Measurements from ENCODE around the gene COG3. TPM values are rescaled to one million over a fixed set of nuclear protein-coding genes. Genes with fewer than 3 reads are reported as not detected.

COG3 gene
- total RNA-seq, 1 experiment from 2014 or later = 17.6 TPM

DNA sequence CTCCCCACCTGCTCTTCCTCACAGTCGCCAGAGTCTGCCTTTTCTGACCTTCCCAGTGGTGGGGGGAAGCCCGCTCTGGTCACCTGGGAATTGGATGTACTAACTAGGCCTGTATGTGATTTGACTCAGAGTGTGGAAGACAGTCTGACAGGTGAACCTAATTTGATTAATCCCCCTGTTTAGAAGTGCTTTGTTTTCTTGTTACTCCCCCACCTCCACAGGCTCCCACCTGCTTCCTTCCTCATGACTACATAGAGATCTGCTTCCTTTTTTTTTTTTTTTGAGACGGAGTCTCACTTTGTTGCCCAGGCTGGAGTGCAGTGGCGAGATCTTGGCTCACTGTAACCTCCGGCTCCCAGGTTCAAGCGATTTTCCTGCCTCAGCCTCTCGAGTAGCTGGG is 44.0 kb downstream of the COG3 start:
- Histone ChIP-seq H2AFZ (ENCODE audit: low read depth, low read length, poor library complexity, severe bottlenecking) (no peak overlapping the region), H3K9ac (ENCODE audit: low read length) (no peak overlapping the region), H3K27ac (ENCODE audit: low read depth, low read length) (no peak overlapping the region), H3K9me2 (ENCODE audit: insufficient read depth) (no peaks in the 10 kb centered on the region), H3K27me3 (ENCODE audit: insufficient read depth, low read length) (no peaks in the 10 kb centered on the region), H3K4me2 (ENCODE audit: low read length) (no peak overlapping the region), H3K4me1 (ENCODE audit: control insufficient read depth in 1 of 2, insufficient read depth in 2 of 2, low read length in 2 of 2) (no peaks in the 10 kb centered on the region), H4K20me1 (ENCODE audit: insufficient read depth) (no peaks in the 10 kb centered on the region), H3K36me3 (ENCODE audit: control insufficient read depth in 1 of 2, insufficient read depth in 2 of 2, low read length in 2 of 2) (peaks cover 19 to 21% of the 10 kb centered on the region in 2 experiments; a peak in 3 of 4 replicates), H3K79me2 (ENCODE audit: insufficient read depth, low read length) (no peaks in the 10 kb centered on the region), H3K4me3 (replicated peaks in 1 of 2; ENCODE audit: low read depth in 1 of 2, low read length in 2 of 2) (no peak overlapping the region), H3K9me3 (ENCODE audit: control insufficient read depth in 1 of 2, insufficient read depth in 1 of 2, low read depth in 1 of 2, low read length in 2 of 2) (no peaks in the 10 kb centered on the region)
- CTCF ChIA-PET = no interaction called here
- RAD21 ChIA-PET (ENCODE audit: low non-redundant PET in 1 of 2, low total read pairs in 2 of 2, uncharacterized antibody in 2 of 2, unreplicated experiment in 2 of 2) = no interaction called here
- BruUV-seq (replicated peaks) = no TSS peak
- DNase-seq (ENCODE audit: low read depth, low spot score) (no peak), ATAC-seq (no peak)
- intact Hi-C loops (cut with micrococcal nuclease) = no loop called here
- TF ChIP-seq FOSL1 (IDR thresholded peaks at IDR 0.05; ENCODE audit: low read depth) (no peak), ELF1 (IDR thresholded peaks at IDR 0.05; ENCODE audit: borderline replicate concordance, low read depth) (no peak)
- POLR2A ChIA-PET = no interaction called here

DNA sequence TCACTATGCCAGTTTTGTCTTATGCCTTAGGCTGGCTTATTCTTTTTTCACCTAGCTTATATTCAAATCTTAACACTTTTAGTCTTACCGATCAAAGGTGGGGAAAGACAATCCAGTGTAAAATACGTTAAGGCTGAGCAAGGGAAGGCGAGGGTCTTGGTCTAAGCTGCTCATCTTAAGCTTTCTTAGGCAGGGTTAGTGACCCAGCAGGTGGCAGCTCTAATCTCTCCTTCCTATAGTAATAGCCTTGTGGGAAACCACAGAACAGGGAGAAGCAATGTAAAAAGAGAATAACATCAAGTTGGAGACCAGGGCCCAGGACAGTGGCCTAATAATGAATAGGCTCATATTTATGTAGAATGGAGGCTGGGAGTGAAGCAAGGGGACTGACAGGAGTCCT is 45.9 kb downstream of the COG3 start:
- H3K4me2 ChIP-seq (ENCODE audit: low read length) = no peak overlapping the region
- H3K4me1 ChIP-seq (ENCODE audit: control insufficient read depth in 1 of 2, insufficient read depth in 2 of 2, low read length in 2 of 2) = no peaks in the 10 kb centered on the region
- no peak for DNase-seq (ENCODE audit: low read depth, low spot score)
- H3K79me2 ChIP-seq (ENCODE audit: insufficient read depth, low read length) = no peaks in the 10 kb centered on the region
- no TSS peak for BruUV-seq (replicated peaks)
- ChIA-PET CTCF (interaction anchor here (0.7 to 0.9 kb wide), 3 partner anchors 10 to 18 kb away, joined by 3 read pairs; no protein-coding TSS in a partner anchor), POLR2A (no interaction called here), RAD21 (ENCODE audit: low non-redundant PET in 1 of 2, low total read pairs in 2 of 2, uncharacterized antibody in 2 of 2, unreplicated experiment in 2 of 2) (interaction anchor here in 1 of 2 experiments (0.9 kb wide), 1 partner anchor 12 kb away, joined by 3 read pairs; no protein-coding TSS in a partner anchor)
- intact Hi-C loops (cut with micrococcal nuclease) = loop anchor here (5.0 kb wide), 1 partner anchor 207 kb away; no protein-coding TSS in a partner anchor
- H2AFZ ChIP-seq (ENCODE audit: low read depth, low read length, poor library complexity, severe bottlenecking) = no peak overlapping the region
- no peak overlapping the region for H3K27ac ChIP-seq (ENCODE audit: low read depth, low read length)
- no peaks in the 10 kb centered on the region for H3K9me3 ChIP-seq (ENCODE audit: control insufficient read depth in 1 of 2, insufficient read depth in 1 of 2, low read depth in 1 of 2, low read length in 2 of 2)
- H3K27me3 ChIP-seq (ENCODE audit: insufficient read depth, low read length) = no peaks in the 10 kb centered on the region
- H3K4me3 ChIP-seq (replicated peaks in 1 of 2; ENCODE audit: low read depth in 1 of 2, low read length in 2 of 2) = no peak overlapping the region
- no peaks in the 10 kb centered on the region for H3K9me2 ChIP-seq (ENCODE audit: insufficient read depth)
- no peaks in the 10 kb centered on the region for H4K20me1 ChIP-seq (ENCODE audit: insufficient read depth)
- ATAC-seq = no peak
- no peak for TF ChIP-seq EZH2phosphoT487 (IDR thresholded peaks at IDR 0.05; ENCODE audit: borderline replicate concordance)
- no peak for TF ChIP-seq YY1 (IDR thresholded peaks at IDR 0.05; ENCODE audit: extremely low read depth, insufficient replicate concordance, low read depth, low read length)
- TF ChIP-seq, protein P1, sequence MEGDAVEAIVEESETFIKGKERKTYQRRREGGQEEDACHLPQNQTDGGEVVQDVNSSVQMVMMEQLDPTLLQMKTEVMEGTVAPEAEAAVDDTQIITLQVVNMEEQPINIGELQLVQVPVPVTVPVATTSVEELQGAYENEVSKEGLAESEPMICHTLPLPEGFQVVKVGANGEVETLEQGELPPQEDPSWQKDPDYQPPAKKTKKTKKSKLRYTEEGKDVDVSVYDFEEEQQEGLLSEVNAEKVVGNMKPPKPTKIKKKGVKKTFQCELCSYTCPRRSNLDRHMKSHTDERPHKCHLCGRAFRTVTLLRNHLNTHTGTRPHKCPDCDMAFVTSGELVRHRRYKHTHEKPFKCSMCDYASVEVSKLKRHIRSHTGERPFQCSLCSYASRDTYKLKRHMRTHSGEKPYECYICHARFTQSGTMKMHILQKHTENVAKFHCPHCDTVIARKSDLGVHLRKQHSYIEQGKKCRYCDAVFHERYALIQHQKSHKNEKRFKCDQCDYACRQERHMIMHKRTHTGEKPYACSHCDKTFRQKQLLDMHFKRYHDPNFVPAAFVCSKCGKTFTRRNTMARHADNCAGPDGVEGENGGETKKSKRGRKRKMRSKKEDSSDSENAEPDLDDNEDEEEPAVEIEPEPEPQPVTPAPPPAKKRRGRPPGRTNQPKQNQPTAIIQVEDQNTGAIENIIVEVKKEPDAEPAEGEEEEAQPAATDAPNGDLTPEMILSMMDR (IDR thresholded peaks at IDR 0.05 in 2 of 3, conservative IDR thresholded peaks at IDR 0.05 in 1 of 3; ENCODE audit: borderline replicate concordance in 1 of 3, insufficient read depth in 1 of 3, low read depth in 2 of 3, low read length in 2 of 3) = no peak
- TF ChIP-seq, protein P2, sequence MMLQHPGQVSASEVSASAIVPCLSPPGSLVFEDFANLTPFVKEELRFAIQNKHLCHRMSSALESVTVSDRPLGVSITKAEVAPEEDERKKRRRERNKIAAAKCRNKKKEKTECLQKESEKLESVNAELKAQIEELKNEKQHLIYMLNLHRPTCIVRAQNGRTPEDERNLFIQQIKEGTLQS (IDR thresholded peaks at IDR 0.05) = no peak
- no peak for TF ChIP-seq EGR1 (IDR thresholded peaks at IDR 0.05; ENCODE audit: low read depth)
- TF ChIP-seq, protein P3, sequence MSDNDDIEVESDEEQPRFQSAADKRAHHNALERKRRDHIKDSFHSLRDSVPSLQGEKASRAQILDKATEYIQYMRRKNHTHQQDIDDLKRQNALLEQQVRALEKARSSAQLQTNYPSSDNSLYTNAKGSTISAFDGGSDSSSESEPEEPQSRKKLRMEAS (IDR thresholded peaks at IDR 0.05) = no peak
- no peak for TF ChIP-seq SP1 (IDR thresholded peaks at IDR 0.05; ENCODE audit: low read depth)
- TF ChIP-seq TCF7L2 (IDR thresholded peaks at IDR 0.05; ENCODE audit: borderline replicate concordance, extremely low read depth, insufficient read depth, insufficient read length) = no peak
- no peak for TF ChIP-seq SIN3A (IDR thresholded peaks at IDR 0.05; ENCODE audit: low read depth)
- TF ChIP-seq CBX3 (IDR thresholded peaks at IDR 0.05; ENCODE audit: low read depth) = no peak
- no peak overlapping the region for H3K9ac ChIP-seq (ENCODE audit: low read length)
- H3K36me3 ChIP-seq (ENCODE audit: control insufficient read depth in 1 of 2, insufficient read depth in 2 of 2, low read length in 2 of 2) = peaks cover 11 to 18% of the 10 kb centered on the region in 2 experiments; a peak in 3 of 4 replicates
